GM18909 (cell line): ENCODE data around the gene GLIS1.

ENCODE experiments used
- ATAC-seq: cut with Tn5 transposase; IDR thresholded peaks from one replicate; pipeline ENCODE4 v1.9.1; 2021; ENCODE audit warnings: mild to moderate bottlenecking; ENCODE audit not compliant: unreplicated experiment, poor library complexity

Gene GLIS1

DNA sequence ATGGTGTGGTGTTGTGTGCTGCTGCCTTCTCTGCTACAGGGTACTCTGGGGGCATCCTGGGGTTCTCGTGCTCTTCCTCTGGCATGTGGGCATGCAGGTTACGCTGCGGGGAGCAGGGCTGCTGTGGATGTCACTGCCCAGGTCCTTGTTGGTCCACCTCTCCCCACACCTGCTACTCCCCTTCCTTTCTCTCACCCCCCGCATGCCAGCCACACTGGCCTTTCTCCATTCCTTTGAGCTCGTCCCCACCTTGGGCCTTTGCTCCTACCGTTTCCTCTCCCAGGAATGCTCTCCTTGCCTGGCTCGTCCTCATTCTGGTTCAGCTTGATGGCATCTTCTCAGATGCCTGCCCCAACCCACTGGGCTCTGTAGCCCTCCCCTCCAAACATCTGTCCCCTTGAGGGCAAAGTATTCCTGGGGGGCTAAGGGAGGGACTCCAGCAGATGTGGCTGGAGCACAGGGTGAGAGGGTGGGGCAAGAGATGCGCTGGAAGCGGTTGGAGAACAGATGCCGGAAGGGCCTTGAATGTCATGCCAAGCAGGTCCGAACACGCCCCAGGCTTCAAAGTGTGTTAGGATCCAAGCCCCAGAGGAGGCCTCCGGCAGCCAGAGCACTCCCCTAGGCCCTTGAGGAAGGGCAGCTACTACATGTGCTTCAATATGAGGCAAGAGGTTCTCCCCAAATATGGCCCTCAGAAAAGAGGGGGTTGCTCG lies 256.4 kb downstream of the GLIS1 start:
- ATAC-seq = no peak

GRCh38 chr1:53481456-53481855 lies 257.5 kb downstream of the GLIS1 start:
- ATAC-seq = no peak

- no peak for ATAC-seq
Observed at GRCh38 chr1:53480678-53481077, 258.3 kb downstream of the GLIS1 start.

DNA sequence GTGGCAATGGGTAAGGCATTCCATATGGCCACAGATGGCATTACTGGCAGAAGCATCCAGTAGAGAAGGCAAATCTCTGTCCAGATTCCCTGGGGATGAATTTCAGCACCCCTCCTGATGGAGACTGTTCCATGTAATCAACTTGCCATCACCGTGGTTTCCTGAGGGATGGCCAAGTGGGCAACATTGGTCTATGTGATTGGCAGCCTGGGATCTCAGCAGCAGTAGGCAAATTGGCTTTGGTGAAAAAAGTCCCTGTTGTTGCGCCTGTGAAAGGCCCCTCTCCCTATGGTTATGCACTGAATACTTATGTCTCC lies 260.5 kb downstream of the GLIS1 start:
- ATAC-seq = no peak

DNA sequence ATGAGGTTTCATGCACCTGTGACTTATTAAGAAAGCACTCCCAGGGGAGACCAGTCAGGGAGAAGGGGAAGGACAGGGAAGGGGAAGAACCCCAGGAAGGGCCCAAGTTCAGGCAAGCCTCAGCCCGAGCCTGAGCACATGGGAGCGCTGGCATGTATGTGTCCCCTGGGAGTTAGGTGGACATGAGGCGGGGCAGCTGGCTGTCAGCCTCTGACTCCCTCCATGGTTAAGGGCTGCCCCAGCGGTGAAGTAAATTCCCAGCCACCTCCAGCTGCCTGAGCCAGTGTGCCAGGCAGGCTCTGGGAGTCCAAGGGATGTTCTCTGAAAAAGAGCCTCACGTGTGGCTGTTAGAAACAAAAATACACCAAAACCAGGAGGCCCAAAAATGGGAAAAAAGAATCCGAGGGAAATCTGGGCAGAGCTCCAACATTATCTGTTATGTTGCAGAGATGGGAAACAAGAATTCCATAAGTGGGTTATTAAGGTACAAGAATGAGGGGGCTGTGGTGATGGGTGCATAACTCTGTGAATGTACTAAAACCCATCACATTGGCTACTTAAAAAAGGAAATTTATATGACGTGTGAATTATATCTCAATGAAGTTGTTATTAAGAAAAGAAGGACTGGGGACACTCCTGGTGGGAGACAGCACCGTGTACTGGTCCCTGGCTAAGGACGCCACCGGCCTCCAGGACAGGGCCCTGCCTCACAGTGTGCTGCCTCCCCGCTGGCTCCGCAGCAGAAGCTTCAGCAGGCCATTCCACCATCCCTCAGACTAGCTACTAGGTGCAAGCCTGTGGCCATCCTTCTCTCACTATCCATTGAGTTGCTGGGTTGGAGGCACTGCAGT lies 261.1 kb downstream of the GLIS1 start:
- no peak for ATAC-seq

GRCh38 chr1:53476579-53476978 lies 262.4 kb downstream of the GLIS1 start:
- ATAC-seq = no peak

GRCh38 chr1:53475664-53476063 lies 263.3 kb downstream of the GLIS1 start:
- ATAC-seq = no peak

DNA sequence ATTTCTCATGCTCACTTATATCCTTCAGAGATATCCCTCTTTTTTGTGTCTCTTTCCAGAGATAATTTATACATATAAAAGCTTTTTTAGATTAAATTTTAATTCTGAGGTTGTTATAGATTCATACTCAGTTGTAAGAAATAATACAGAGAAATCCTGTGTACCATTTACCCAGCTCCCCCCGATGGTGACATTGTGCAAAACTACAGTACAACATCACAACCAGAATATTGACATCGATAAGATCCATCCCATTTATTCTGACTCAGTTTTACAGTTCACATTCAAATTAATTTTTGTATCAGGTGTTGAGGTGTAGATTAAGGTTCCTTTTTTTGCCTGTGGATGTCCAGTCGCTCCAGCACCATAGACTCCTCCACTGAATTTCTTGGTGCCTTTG lies 265.5 kb downstream of the GLIS1 start:
- ATAC-seq = no peak

- no peak for ATAC-seq
Observed at GRCh38 chr1:53471000-53471399, 268.0 kb downstream of the GLIS1 start.

GRCh38 chr1:53470584-53470983 lies 268.4 kb downstream of the GLIS1 start:
- no peak for ATAC-seq

GRCh38 chr1:53470155-53470554 lies 268.8 kb downstream of the GLIS1 start:
- ATAC-seq = no peak

- ATAC-seq = no peak
Observed at GRCh38 chr1:53469373-53469772, 269.6 kb downstream of the GLIS1 start.

GRCh38 chr1:53468374-53468773 lies 270.6 kb downstream of the GLIS1 start:
- no peak for ATAC-seq

DNA sequence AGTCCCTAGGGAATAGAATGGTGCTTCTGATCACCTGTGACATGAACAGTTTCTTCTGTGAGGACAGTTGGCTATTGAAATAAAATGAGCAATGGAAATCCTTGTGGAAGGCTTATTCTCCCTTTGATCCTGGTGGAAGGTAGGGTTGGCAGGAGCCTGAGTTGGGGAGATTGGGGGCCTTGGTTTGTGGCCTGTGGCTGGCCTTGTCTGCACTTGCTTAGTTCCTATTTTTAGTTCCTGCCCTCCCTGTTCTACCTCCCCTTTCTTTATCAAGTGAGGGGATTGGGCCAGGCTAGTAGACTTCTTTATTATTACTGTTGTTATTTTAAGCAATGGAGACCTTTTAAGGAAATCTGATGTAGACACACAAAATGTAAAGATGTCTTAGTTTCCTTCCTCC lies 271.6 kb downstream of the GLIS1 start:
- ATAC-seq = no peak

GRCh38 chr1:53465023-53465957 lies 273.7 kb downstream of the GLIS1 start:
- no peak for ATAC-seq

DNA sequence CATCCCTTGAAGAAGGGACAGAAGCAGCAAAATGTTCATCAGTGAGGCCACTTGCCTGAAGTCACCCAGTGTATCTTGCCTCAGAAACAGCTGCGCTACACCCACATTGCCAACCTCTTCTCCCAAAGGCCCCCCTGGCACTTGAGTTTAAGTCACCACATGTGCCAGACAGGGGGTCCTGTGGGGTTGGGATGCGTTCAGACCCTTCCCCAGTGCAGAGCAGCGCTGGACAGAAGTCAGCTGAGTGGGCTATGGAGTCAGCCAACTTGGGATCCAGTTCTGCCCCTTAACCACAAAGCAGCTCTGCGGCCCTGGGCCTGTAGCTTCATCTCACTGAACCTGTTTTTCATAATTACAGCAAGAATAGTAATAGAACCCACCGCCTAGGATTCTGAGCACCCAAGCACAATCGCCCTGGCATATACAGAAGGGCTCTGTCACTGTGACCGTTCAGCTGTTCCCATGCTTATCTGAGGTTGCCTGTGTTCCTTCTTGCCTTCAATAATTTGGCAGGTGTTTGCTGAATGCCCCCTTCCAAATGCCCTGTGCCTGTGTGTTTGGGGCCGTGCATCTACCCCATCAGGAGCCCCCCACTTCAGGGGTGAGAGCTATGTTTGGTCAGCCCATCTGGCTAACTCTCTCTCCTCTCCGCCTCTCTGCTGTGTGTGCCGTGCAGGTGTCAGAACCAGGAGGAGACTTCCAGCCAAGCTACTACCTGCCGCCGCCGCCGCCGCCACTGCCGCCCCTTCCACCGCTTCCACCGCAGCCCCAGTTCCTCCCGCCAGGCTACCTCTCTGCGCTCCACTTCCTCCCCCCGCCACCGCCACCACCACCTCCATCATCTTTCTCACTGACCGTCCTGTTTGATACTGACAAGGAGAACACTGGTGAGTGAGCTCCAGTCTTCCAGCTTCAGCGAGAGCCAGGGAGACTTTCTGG lies 274.7 kb downstream of the GLIS1 start:
- ATAC-seq = no peak

DNA sequence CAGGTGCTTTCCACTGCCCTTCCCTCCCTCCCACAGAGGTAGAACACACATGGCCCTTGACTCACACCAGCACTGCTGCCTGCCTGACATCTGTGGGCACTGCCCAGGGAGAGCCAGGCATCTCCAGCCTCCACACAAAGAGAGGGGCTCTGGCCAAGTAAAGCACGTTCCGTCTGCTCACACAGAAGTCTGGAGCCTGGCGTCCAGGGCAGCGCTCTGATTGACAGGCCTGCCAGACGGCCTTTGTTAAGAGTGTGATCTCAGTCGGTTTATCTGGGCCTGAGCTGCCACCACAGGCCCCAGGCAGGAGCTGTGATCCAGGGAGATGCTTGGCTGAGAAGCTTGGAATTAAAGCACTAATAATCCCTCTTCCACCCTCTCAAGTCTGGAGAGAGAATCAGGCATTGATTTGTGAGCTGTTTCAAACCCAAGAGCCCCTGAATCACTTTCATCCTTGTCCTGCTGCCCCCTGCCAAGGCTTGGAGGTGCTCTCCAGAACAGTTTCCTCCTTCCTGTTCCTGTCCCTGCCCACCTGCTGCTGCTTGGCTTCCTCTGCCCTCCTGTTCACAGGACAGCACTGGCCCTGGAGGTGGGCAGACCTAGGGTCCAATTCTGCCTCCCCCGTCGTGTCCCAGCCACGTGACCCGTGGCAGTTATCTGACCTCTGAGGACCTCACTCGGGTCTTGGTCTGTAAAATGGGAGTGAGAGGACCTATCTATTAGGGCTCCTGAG lies 276.0 kb downstream of the GLIS1 start:
- ATAC-seq = no peak

DNA sequence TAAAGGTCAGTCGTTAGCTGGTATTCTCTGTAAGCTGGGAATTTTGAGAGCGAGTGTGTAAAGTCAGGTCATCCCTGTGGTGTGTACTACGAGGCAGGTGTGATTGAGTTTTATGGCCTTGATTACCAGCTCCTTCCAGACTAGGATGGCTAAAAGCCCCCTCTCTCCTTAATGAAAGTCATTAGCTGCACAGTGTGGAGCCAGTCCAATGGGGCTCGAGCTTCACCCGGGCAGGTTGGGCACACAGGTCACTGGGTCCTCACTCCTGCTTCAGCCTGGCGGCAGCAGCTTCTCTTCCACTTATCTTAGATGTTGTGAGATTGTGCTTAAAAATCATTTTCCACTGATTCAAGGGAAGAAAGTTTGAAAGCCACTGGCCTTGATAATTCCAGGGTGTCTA lies 276.8 kb downstream of the GLIS1 start:
- ATAC-seq = no peak
